Transverse colon (tissue), 4 donors: ENCODE data around the gene OR2A14. TPM values are rescaled to one million over a fixed set of nuclear protein-coding genes. Genes with fewer than 3 reads are reported as not detected.
A peak's percentile ranks its signal among the peaks of the same experiment; 100 is the strongest.
"Not testable (repeated sequence)": the region's sequence is repeated elsewhere in the genome, so short reads cannot be mapped to it uniquely, and the experiment has no call there.

Experiments
- DNase-seq: peaks from one replicate; pipeline ENCODE4 v3.0.0-alpha.2; 2019
- H3K27ac ChIP-seq, 4 donors: fragments of 200-600 bp; sonication (generic); 2 replicates each; pipeline ENCODE4 v1.5.1; 2016 to 2018; ENCODE audit warnings: inconsistent platforms in 4 of 4
- H3K27me3 ChIP-seq: fragments of 200-600 bp; sonication (generic); 2 replicates; pipeline ENCODE4 v1.5.1; 2017; ENCODE audit warnings: inconsistent platforms
- H3K36me3 ChIP-seq, 4 donors: fragments of 200-600 bp; sonication (generic); 2 replicates each; pipeline ENCODE4 v1.5.1; 2017 to 2019; ENCODE audit warnings: inconsistent platforms in 4 of 4
- H3K4me1 ChIP-seq, 4 donors: fragments of 200-600 bp; sonication (generic); 2 replicates each; pipeline ENCODE4 v1.5.1; 2017 to 2020; ENCODE audit warnings: inconsistent platforms in 4 of 4
- H3K4me3 ChIP-seq, 4 donors: fragments of 200-600 bp; sonication (generic); 1 replicate in 1 of 4; 2 replicates in 3 of 4; pipeline versions ENCODE4 v1.5.1 to v1.6.1; 2017 to 2019; ENCODE audit warnings: inconsistent platforms in 4 of 4
- H3K9me3 ChIP-seq, 2 donors: fragments of 200-600 bp; sonication (generic); 2 replicates each; pipeline ENCODE4 v1.5.1; 2017 to 2019; ENCODE audit warnings: inconsistent platforms in 2 of 2
- CTCF ChIP-seq, 5 experiments: fragments of 200-600 bp in 3 of 5; fragments of 450-650 bp in 2 of 5; sonication (generic) in 3 of 5; IDR thresholded peaks; 1 replicate in 2 of 5; 2 replicates in 3 of 5; pipeline ENCODE4 v1.5.1; 2016 to 2017; ENCODE audit warnings: antibody characterized with exemption in 5 of 5, inconsistent platforms in 3 of 5, mild to moderate bottlenecking in 2 of 5, moderate library complexity in 1 of 5
- EP300 ChIP-seq: sonication (generic); formaldehyde crosslinking; IDR thresholded peaks from one replicate; pipeline ENCODE4 v1.6.1; 2017; ENCODE audit warnings: antibody characterized with exemption, low read depth
- POLR2A ChIP-seq: fragments of 450-650 bp; IDR thresholded peaks from one replicate; pipeline ENCODE4 v1.6.1; 2016; ENCODE audit warnings: antibody characterized with exemption, mild to moderate bottlenecking, moderate library complexity
- POLR2AphosphoS5 ChIP-seq, 3 donors: sonication (generic); formaldehyde crosslinking; IDR thresholded peaks; one replicate each; pipeline ENCODE4 v1.6.1; 2016; ENCODE audit warnings: antibody characterized with exemption in 3 of 3
- WGBS, 2 donors: methylation state at CpG; one replicate each; pipeline ENCODE4 v1.1.5; 2018; ENCODE audit warnings: low coverage in 1 of 2; 5-methylcytosine and 5-hydroxymethylcytosine counted together
- in situ Hi-C, 4 donors: fragments of 200-750 bp; cut with MboI; loops; one replicate each; pipeline versions ENCODE4 v1.15.0 to v1.15.1; 2017; ENCODE audit warnings: low sequenced_read_pairs in 3 of 4, low pct_ligation_motif_present in 1 of 4, low pct_unique_long_range_greater_than_20kb in 1 of 4
- intact Hi-C: fragments of 100-400 bp; cut with DNase I; formaldehyde crosslinking; loops from one replicate; pipeline ENCODE4 v1.15.1; 2023; ENCODE audit warnings: low total_unique reads
- total RNA-seq, 4 donors: library from RNA; depleted of rRNA; stranded (reverse); fragments of >200 nt; gene quantifications; one replicate each; pipeline ENCODE4 v1.1.0, GENCODE V29; 2016

The OR2A14 gene
- total RNA-seq, 4 donors from 2014 or later, result not detected

GRCh38 chr7:144113651-144114050 is 9.3 kb upstream of the OR2A14 start:
- in situ Hi-C loops, result no loop called here
- H3K4me3 ChIP-seq, result no peak overlapping the region
- TF ChIP-seq POLR2AphosphoS5 (IDR thresholded peaks at IDR 0.05) (no peak), EP300 (no peak), POLR2A (no peak), CTCF (IDR thresholded peaks at IDR 0.05) (no peak)

GRCh38 chr7:144118341-144118740 is 4.6 kb upstream of the OR2A14 start:
- no peak overlapping the region for H3K27ac ChIP-seq
- H3K36me3 ChIP-seq, result no peaks in the 10 kb centered on the region
- TF ChIP-seq CTCF (IDR thresholded peaks at IDR 0.05) (no peak), EP300 (no peak), POLR2AphosphoS5 (IDR thresholded peaks at IDR 0.05) (no peak)
- intact Hi-C loops, result no loop called here
- no peaks in the 10 kb centered on the region for H3K9me3 ChIP-seq
- H3K27me3 ChIP-seq, result no peaks in the 10 kb centered on the region
- WGBS, 2 donors, result 57 to 60% methylated on average over 2 to 8 of the region's 8 CpGs
- no peaks in the 10 kb centered on the region for H3K4me1 ChIP-seq
- in situ Hi-C loops, result no loop called here
- DNase-seq, result no peak
- H3K4me3 ChIP-seq, result no peak overlapping the region

More at GRCh38 chr7:144113651-144114050, 9.3 kb upstream of the OR2A14 start:
- no peaks in the 10 kb centered on the region for H3K4me1 ChIP-seq
- no peaks in the 10 kb centered on the region for H3K9me3 ChIP-seq
- intact Hi-C loops, result no loop called here
- 31 to 33% methylated on average over 1 of the region's 1 CpG for WGBS, 2 donors
- no peaks in the 10 kb centered on the region for H3K27me3 ChIP-seq
- no peak overlapping the region for H3K27ac ChIP-seq
- H3K36me3 ChIP-seq, result no peaks in the 10 kb centered on the region
- DNase-seq, result no peak

GRCh38 chr7:144127714-144128334 is 4.8 kb downstream of the OR2A14 start:
- H3K4me1 ChIP-seq, result no peaks in the 10 kb centered on the region
- peak; percentile 91 for DNase-seq
- no peaks in the 10 kb centered on the region for H3K27me3 ChIP-seq
- in situ Hi-C loops, result no loop called here
- no peak overlapping the region for H3K4me3 ChIP-seq
- 34 to 36% methylated on average over 5 to 6 of the region's 6 CpGs for WGBS, 2 donors
- no peak overlapping the region for H3K27ac ChIP-seq
- H3K36me3 ChIP-seq, result no peaks in the 10 kb centered on the region
- TF ChIP-seq POLR2AphosphoS5 (IDR thresholded peaks at IDR 0.05) (no peak), EP300 (no peak), CTCF (IDR thresholded peaks at IDR 0.05) (peak; percentile 72 to 82 (median 79)), POLR2A (no peak)
- no peaks in the 10 kb centered on the region for H3K9me3 ChIP-seq
- intact Hi-C loops, result no loop called here

GRCh38 chr7:144129601-144130000 is 6.6 kb downstream of the OR2A14 start:
- H3K4me1 ChIP-seq, H3K9me3 ChIP-seq, H3K27me3 ChIP-seq, H3K36me3 ChIP-seq, DNase-seq, H3K27ac ChIP-seq, H3K4me3 ChIP-seq, in situ Hi-C loops, intact Hi-C loops: not testable (repeated sequence)
- WGBS, 2 donors, result 90% methylated on average over 9 of the region's 9 CpGs; no CpG with 5 or more reads in 1 of the 2 donors

- Histone ChIP-seq H3K4me3 (no peak overlapping the region), H3K27ac (no peak overlapping the region), H3K4me1 (no peaks in the 10 kb centered on the region), H3K27me3 (no peaks in the 10 kb centered on the region), H3K9me3 (no peaks in the 10 kb centered on the region), H3K36me3 (no peaks in the 10 kb centered on the region)
- 50 to 80% methylated on average over 1 to 2 of the region's 2 CpGs for WGBS, 2 donors
- DNase-seq, result no peak
- TF ChIP-seq POLR2A (no peak), EP300 (no peak), CTCF (IDR thresholded peaks at IDR 0.05) (no peak), POLR2AphosphoS5 (IDR thresholded peaks at IDR 0.05) (no peak)
- in situ Hi-C loops (no loop called here), intact Hi-C loops (no loop called here)
These were observed 7.8 kb downstream of the OR2A14 start for GRCh38 chr7:144130730-144131129.
